H1 (cell line): ENCODE results near the gene C16orf89. TPM values are rescaled to one million over a fixed set of nuclear protein-coding genes. Genes with fewer than 3 reads are reported as not detected.

Experiments
- CTCF ChIA-PET: fragments of 300-600 bp; sonication (Branson Sonifier 250); formaldehyde crosslinking; loops from one replicate; lab custom pipeline; 2021; ENCODE audit not compliant: partially characterized antibody; lab: Charles Lee
- POLR2A ChIA-PET: fragments of 300-600 bp; sonication (Branson Sonifier 250); formaldehyde crosslinking; loops from one replicate; lab custom pipeline; 2021; ENCODE audit warnings: inconsistent platforms; ENCODE audit not compliant: partially characterized antibody; lab: Charles Lee
- DNase-seq, 2 experiments: peaks; one replicate each; pipeline versions ENCODE4 v3.0.0 to v3.0.0-alpha.2; 2010 to 2022; ENCODE audit warnings: low spot score in 2 of 2, low read depth in 1 of 2, mixed read lengths in 1 of 2
- FAIRE-seq: peaks from 2 replicates; lab custom pipeline; 2011; peaks lifted over from hg19 to GRCh38; lab: Jason Lieb, UNC
- H2AFZ ChIP-seq: 2 replicates; pipeline ENCODE4 v1.8.1; 2012; ENCODE audit warnings: low read length, inconsistent platforms
- H2AK5ac ChIP-seq: 2 replicates; pipeline ENCODE4 v1.6.1; 2013; ENCODE audit warnings: low read depth, low read length
- H2BK120ac ChIP-seq: replicated peaks from 2 replicates; pipeline ENCODE3; 2013; ENCODE audit warnings: low read depth, low read length, inconsistent platforms
- H2BK12ac ChIP-seq: 2 replicates; pipeline ENCODE4 v1.6.1; 2013; ENCODE audit warnings: low read depth, low read length
- H2BK15ac ChIP-seq: 2 replicates; pipeline ENCODE4 v1.6.1; 2013; ENCODE audit warnings: low read length
- H2BK20ac ChIP-seq: 2 replicates; pipeline ENCODE4 v1.6.1; 2013; ENCODE audit warnings: low read length
- H2BK5ac ChIP-seq: 2 replicates; pipeline ENCODE4 v1.6.1; 2013; ENCODE audit warnings: low read depth, low read length
- H3K14ac ChIP-seq: 2 replicates; pipeline ENCODE4 v1.6.1; 2013; ENCODE audit warnings: inconsistent platforms; ENCODE audit not compliant: insufficient read length
- H3K18ac ChIP-seq: 2 replicates; pipeline ENCODE4 v1.6.1; 2013; ENCODE audit warnings: low read length; ENCODE audit errors: extremely low read depth
- H3K23ac ChIP-seq: 2 replicates; pipeline ENCODE4 v1.6.1; 2013; ENCODE audit warnings: inconsistent platforms; ENCODE audit not compliant: insufficient read length
- H3K23me2 ChIP-seq: 2 replicates; pipeline ENCODE4 v1.6.1; 2013; ENCODE audit warnings: low read depth, low read length
- H3K27ac ChIP-seq: 2 replicates; pipeline ENCODE4 v1.6.1; 2011; ENCODE audit warnings: low read depth, low read length, inconsistent platforms
- H3K27me3 ChIP-seq, 4 experiments: replicated peaks in 1 of 4; 1 replicate in 1 of 4; 2 replicates in 3 of 4; pipeline versions ENCODE4 v1.6.1 to v1.8.1; 2011 to 2013; ENCODE audit warnings: low read length in 3 of 4, mild to moderate bottlenecking in 3 of 4, inconsistent platforms in 2 of 4, mixed read lengths in 2 of 4, moderate library complexity in 1 of 4; ENCODE audit not compliant: control insufficient read depth in 3 of 4, insufficient read depth in 3 of 4; ENCODE audit errors: extremely low read depth in 1 of 4
- H3K36me3 ChIP-seq, 4 experiments: 2 replicates each; pipeline versions ENCODE4 v1.6.1 to v1.8.1; 2011 to 2013; ENCODE audit warnings: mild to moderate bottlenecking in 4 of 4, low read length in 3 of 4, moderate library complexity in 2 of 4, control low read depth in 1 of 4, inconsistent platforms in 1 of 4; ENCODE audit not compliant: insufficient read depth in 4 of 4, control insufficient read depth in 2 of 4
- H3K4ac ChIP-seq: replicated peaks from 2 replicates; pipeline ENCODE3; 2013; ENCODE audit warnings: low read length, low read depth, mixed read lengths, inconsistent platforms; ENCODE audit not compliant: insufficient read length
- H3K4me1 ChIP-seq, 4 experiments: replicated peaks in 1 of 4; 1 replicate in 1 of 4; 2 replicates in 3 of 4; pipeline versions ENCODE4 v1.6.1 to v1.8.1; 2011 to 2013; ENCODE audit warnings: low read length in 3 of 4, inconsistent platforms in 2 of 4, mixed read lengths in 1 of 4; ENCODE audit not compliant: insufficient read depth in 4 of 4, control insufficient read depth in 3 of 4
- H3K4me2 ChIP-seq, 2 experiments: 2 replicates each; pipeline versions ENCODE4 v1.6.1 to v1.8.1; 2011 to 2013; ENCODE audit warnings: low read depth in 2 of 2, low read length in 2 of 2, control low read depth in 1 of 2, inconsistent platforms in 1 of 2, mild to moderate bottlenecking in 1 of 2; ENCODE audit not compliant: insufficient read depth in 1 of 2
- H3K4me3 ChIP-seq, 4 experiments: fragments of 200-600, 300-600 bp in 1 of 4; sonication (generic), shearing (Covaris generic), sonication (Bioruptor Twin) in 1 of 4; 2 replicates each; pipeline versions ENCODE4 v1.5.1 to v1.8.1; 2011 to 2016; ENCODE audit warnings: low read length in 4 of 4, low read depth in 3 of 4, control low read depth in 2 of 4, inconsistent platforms in 2 of 4, mild to moderate bottlenecking in 2 of 4, mixed read lengths in 1 of 4, moderate library complexity in 1 of 4; ENCODE audit not compliant: insufficient read depth in 2 of 4; ENCODE audit errors: extremely low read depth in 1 of 4
- H3K56ac ChIP-seq: replicated peaks from 2 replicates; pipeline ENCODE3; 2013; ENCODE audit warnings: low read depth, mild to moderate bottlenecking, mixed read lengths, low read length, inconsistent platforms; ENCODE audit not compliant: insufficient read length
- H3K79me1 ChIP-seq: 2 replicates; pipeline ENCODE4 v1.6.1; 2013; ENCODE audit warnings: low read depth, low read length, control low read depth
- H3K79me2 ChIP-seq, 2 experiments: 2 replicates each; pipeline versions ENCODE4 v1.6.1 to v1.8.1; 2012 to 2013; ENCODE audit warnings: low read length in 2 of 2, mild to moderate bottlenecking in 2 of 2, inconsistent platforms in 1 of 2; ENCODE audit not compliant: insufficient read depth in 2 of 2, control insufficient read depth in 1 of 2
- H3K9ac ChIP-seq, 4 experiments: replicated peaks in 1 of 4; 1 replicate in 1 of 4; 2 replicates in 3 of 4; pipeline versions ENCODE4 v1.6.1 to v1.8.1; 2011 to 2013; ENCODE audit warnings: low read depth in 3 of 4, low read length in 3 of 4, control low read depth in 2 of 4, mild to moderate bottlenecking in 2 of 4, moderate library complexity in 2 of 4, inconsistent platforms in 1 of 4; ENCODE audit errors: extremely low read depth in 1 of 4
- H3K9me3 ChIP-seq, 2 experiments: 2 replicates each; pipeline versions ENCODE4 v1.6.1 to v1.8.1; 2012 to 2013; ENCODE audit warnings: mild to moderate bottlenecking in 2 of 2, moderate library complexity in 2 of 2, control low read depth in 1 of 2, inconsistent platforms in 1 of 2, low read depth in 1 of 2, low read length in 1 of 2, mixed read lengths in 1 of 2; ENCODE audit not compliant: insufficient read depth in 2 of 2
- H4K20me1 ChIP-seq, 2 experiments: replicated peaks in 1 of 2; 2 replicates each; pipeline versions ENCODE3 to v1.8.1; 2011 to 2013; ENCODE audit warnings: inconsistent platforms in 2 of 2, low read length in 2 of 2, mild to moderate bottlenecking in 1 of 2; ENCODE audit not compliant: insufficient read depth in 2 of 2, control insufficient read depth in 1 of 2
- H4K5ac ChIP-seq: 2 replicates; pipeline ENCODE4 v1.6.1; 2013; ENCODE audit warnings: low read length, low read depth, mixed read lengths, inconsistent platforms; ENCODE audit not compliant: insufficient read length
- H4K8ac ChIP-seq: 2 replicates; pipeline ENCODE4 v1.8.0; 2013; ENCODE audit warnings: mild to moderate bottlenecking, moderate library complexity, low read length, inconsistent platforms; ENCODE audit not compliant: insufficient read depth; ENCODE audit errors: extremely low read depth
- H4K91ac ChIP-seq: replicated peaks from 2 replicates; pipeline ENCODE3; 2013; ENCODE audit warnings: low read length, mixed read lengths, inconsistent platforms; ENCODE audit not compliant: insufficient read length
- BACH1 ChIP-seq: IDR thresholded peaks from 2 replicates; pipeline ENCODE4 v1.6.1; 2012; ENCODE audit warnings: low read length, improper control_type of control experiment
- CBX8 ChIP-seq: fragments of 300-800, 300-1000 bp; sonication (generic); IDR thresholded peaks from 2 replicates; pipeline ENCODE4 v1.7.1; 2016; ENCODE audit warnings: low read depth, low read length, borderline replicate concordance
- WGBS, 2 experiments: shearing (Covaris generic) in 1 of 2; methylation state at CpG; one replicate each; pipeline versions ENCODE4 v1.1.6 to v1.1.7; 2013 to 2015; ENCODE audit warnings: low lambda C conversion rate in 2 of 2, mixed read lengths in 2 of 2, inconsistent platforms in 1 of 2, low coverage in 1 of 2, missing lambda C conversion rate in 1 of 2; ENCODE audit not compliant: insufficient replicate concordance in 2 of 2, insufficient coverage in 1 of 2, insufficient read length in 1 of 2; ENCODE audit errors: extremely low coverage in 1 of 2, missing lambda C conversion rate in 1 of 2; 5-methylcytosine and 5-hydroxymethylcytosine counted together
- polyA plus RNA-seq, 7 experiments: library from polyadenylated mRNA; depleted of rRNA in 3 of 7; stranded (reverse) in 5 of 7; unstranded in 2 of 7; fragments of >200 nt in 5 of 7; fragments of 200-250 nt in 2 of 7; gene quantifications; 1 replicate in 5 of 7; 2 replicates in 1 of 7; 4 replicates in 1 of 7; pipeline versions ENCODE4 v1.2.1 to v1.2.3, GENCODE V29; 2011 to 2013; ENCODE audit warnings: missing spikeins in 2 of 7, mixed read lengths in 2 of 7
- total RNA-seq: library from RNA; stranded (reverse); fragmentation: NEBNext Ultra II Directional; extraction: Animal tissue kit (Norgen Biotek cat#: 25700); gene quantifications from 2 replicates; pipeline ENCODE4 v1.2.1, GENCODE V29; 2021
- TF ChIP-seq, protein P1 (sequence below): IDR thresholded peaks from 2 replicates; pipeline ENCODE4 v1.6.1; 2012; ENCODE audit warnings: inconsistent platforms

The C16orf89 gene
- total and polyA plus RNA-seq, 2 of the 8 experiments (the other 6 are each of a cell fraction or from before 2014, with no cell fraction given) = 6.7 to 9.9 TPM

DNA sequence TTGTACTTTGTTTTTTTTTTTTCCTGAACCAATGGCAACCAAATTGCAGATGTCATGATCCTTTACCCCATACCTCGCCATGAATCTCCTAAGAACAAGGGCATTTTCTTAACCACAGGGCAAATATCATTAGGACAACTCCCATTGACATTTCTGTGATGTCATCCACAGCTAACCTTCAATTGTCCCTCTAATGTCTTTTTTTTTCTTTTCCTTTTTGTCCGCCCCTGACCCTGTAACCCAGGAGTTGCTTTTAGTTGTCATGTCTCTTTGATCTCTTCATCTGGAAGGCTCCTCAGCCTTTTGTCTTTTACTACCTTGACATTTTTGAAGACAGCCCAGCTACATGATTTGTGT, 31.6 kb downstream of the C16orf89 start:
- H3K27me3 ChIP-seq = peaks cover 0 to 6% (median 5%) of the 10 kb centered on the region in 4 experiments; a peak in 3 of 7 replicates
- no peak overlapping the region for H2BK12ac ChIP-seq
- TF ChIP-seq BACH1 (no peak), CBX8 (no peak)
- TF ChIP-seq, protein P1, sequence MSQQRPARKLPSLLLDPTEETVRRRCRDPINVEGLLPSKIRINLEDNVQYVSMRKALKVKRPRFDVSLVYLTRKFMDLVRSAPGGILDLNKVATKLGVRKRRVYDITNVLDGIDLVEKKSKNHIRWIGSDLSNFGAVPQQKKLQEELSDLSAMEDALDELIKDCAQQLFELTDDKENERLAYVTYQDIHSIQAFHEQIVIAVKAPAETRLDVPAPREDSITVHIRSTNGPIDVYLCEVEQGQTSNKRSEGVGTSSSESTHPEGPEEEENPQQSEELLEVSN = no peak
- H2BK120ac ChIP-seq = no peak overlapping the region
- no peak overlapping the region for H3K23ac ChIP-seq
- no peak overlapping the region for H2AK5ac ChIP-seq
- no peak overlapping the region for H2BK15ac ChIP-seq
- FAIRE-seq = no peak
- H3K4ac ChIP-seq = no peak overlapping the region
- ChIA-PET POLR2A (interaction anchor here (0.8 to 2.0 kb wide), 6 partner anchors 9 to 66 kb away, joined by 3 to 7 read pairs (median 3); no protein-coding TSS in a partner anchor), CTCF (interaction anchor here (0.6 to 1.3 kb wide), 4 partner anchors 8 to 98 kb away, joined by 3 to 8 read pairs (median 4); no protein-coding TSS in a partner anchor)
- no peak overlapping the region for H3K56ac ChIP-seq
- H3K4me1 ChIP-seq = peaks cover 2 to 11% (median 8%) of the 10 kb centered on the region in 4 experiments
- no peak overlapping the region for H2BK5ac ChIP-seq
- no peaks in the 10 kb centered on the region for H4K20me1 ChIP-seq
- H3K4me2 ChIP-seq = peak overlapping the region; percentile 69 to 84
- DNase-seq = no peak
- 44% methylated on average over 2 of the region's 2 CpGs; no CpG with 5 or more reads in 1 of the 2 experiments for WGBS, 2 experiments
- no peak overlapping the region for H4K5ac ChIP-seq
- peak overlapping the region in 3 of 4 experiments; percentile 22 to 68 (median 65); a peak in 2 of 7 replicates for H3K9ac ChIP-seq
- H4K91ac ChIP-seq = no peak overlapping the region
- no peaks in the 10 kb centered on the region for H3K36me3 ChIP-seq
- H3K18ac ChIP-seq = no peak overlapping the region
- no peak overlapping the region for H4K8ac ChIP-seq
- H3K9me3 ChIP-seq = no peaks in the 10 kb centered on the region
- H3K23me2 ChIP-seq = peaks cover 12% of the 10 kb centered on the region
- no peaks in the 10 kb centered on the region for H3K79me2 ChIP-seq
- no peak overlapping the region for H2BK20ac ChIP-seq
- peak overlapping the region; percentile 67 to 84 (median 80) for H3K4me3 ChIP-seq
- no peaks in the 10 kb centered on the region for H3K79me1 ChIP-seq
- no peak overlapping the region for H3K27ac ChIP-seq
- peak overlapping the region; percentile 54; the same call in 1 of the 2 replicates for H2AFZ ChIP-seq
- no peak overlapping the region for H3K14ac ChIP-seq
